Mucosa of stomach (tissue), 1 donor: Measurements from ENCODE around the gene ZNF81.
"Not testable (repeated sequence)": the region's sequence is repeated elsewhere in the genome, so short reads cannot be mapped to it uniquely, and the experiment has no call there.

ENCODE experiments used
- H3K27me3 ChIP-seq: one replicate; pipeline ENCODE4 v1.7.0; 2013; ENCODE audit warnings: mild to moderate bottlenecking, low read length; ENCODE audit not compliant: control insufficient read depth, insufficient read depth
- H3K36me3 ChIP-seq: one replicate; pipeline ENCODE4 v1.7.0; 2013; ENCODE audit warnings: low read length; ENCODE audit not compliant: control insufficient read depth, insufficient read depth
- H3K4me1 ChIP-seq: one replicate; pipeline ENCODE4 v1.7.0; 2013; ENCODE audit warnings: mild to moderate bottlenecking, low read length; ENCODE audit not compliant: control insufficient read depth, insufficient read depth
- H3K4me3 ChIP-seq: one replicate; pipeline ENCODE4 v1.7.0; 2013; ENCODE audit warnings: low read length
- H3K9ac ChIP-seq: one replicate; pipeline ENCODE4 v1.7.0; 2013; ENCODE audit warnings: mild to moderate bottlenecking, low read length, moderate library complexity
- H3K9me3 ChIP-seq: one replicate; pipeline ENCODE4 v1.7.0; 2013; ENCODE audit warnings: mild to moderate bottlenecking, low read length, moderate library complexity; ENCODE audit not compliant: control insufficient read depth
- donor health status: Pancreatic carcinoma.

The ZNF81 gene

GRCh38 chrX:47940448-47940847 is 103.7 kb downstream of the ZNF81 start:
- H3K36me3 ChIP-seq: no peaks in the 10 kb centered on the region
- H3K27me3 ChIP-seq: no peaks in the 10 kb centered on the region
- no peaks in the 10 kb centered on the region for H3K9me3 ChIP-seq
- no peaks in the 10 kb centered on the region for H3K4me1 ChIP-seq
- no peak overlapping the region for H3K9ac ChIP-seq
- no peak overlapping the region for H3K4me3 ChIP-seq

DNA sequence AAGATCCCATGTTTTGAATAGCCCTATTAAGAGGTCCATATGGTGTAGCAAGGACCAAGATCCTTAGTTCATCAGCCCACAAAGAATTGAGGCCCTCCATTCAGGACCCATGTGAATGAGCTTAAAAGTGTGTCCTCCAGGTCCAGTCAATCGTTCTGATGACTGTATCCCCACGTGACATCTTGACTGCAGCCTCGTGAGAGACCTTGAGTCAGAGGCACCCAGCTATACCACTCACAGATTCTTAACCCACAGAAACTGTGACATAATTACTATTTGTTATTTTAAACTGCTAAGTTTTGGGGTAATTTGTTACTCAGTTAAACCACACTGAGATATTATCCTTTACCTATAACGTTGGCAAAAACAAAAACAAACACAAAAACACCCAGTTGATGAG is 104.7 kb downstream of the ZNF81 start:
- Histone ChIP-seq H3K27me3 (no peaks in the 10 kb centered on the region), H3K9me3 (no peaks in the 10 kb centered on the region), H3K4me3 (no peak overlapping the region), H3K4me1 (no peaks in the 10 kb centered on the region), H3K9ac (no peak overlapping the region), H3K36me3 (no peaks in the 10 kb centered on the region)

GRCh38 chrX:47955295-47955694 is 118.6 kb downstream of the ZNF81 start:
- not testable (repeated sequence) for H3K36me3 ChIP-seq, H3K9me3 ChIP-seq, H3K27me3 ChIP-seq, H3K9ac ChIP-seq, H3K4me1 ChIP-seq, H3K4me3 ChIP-seq

DNA sequence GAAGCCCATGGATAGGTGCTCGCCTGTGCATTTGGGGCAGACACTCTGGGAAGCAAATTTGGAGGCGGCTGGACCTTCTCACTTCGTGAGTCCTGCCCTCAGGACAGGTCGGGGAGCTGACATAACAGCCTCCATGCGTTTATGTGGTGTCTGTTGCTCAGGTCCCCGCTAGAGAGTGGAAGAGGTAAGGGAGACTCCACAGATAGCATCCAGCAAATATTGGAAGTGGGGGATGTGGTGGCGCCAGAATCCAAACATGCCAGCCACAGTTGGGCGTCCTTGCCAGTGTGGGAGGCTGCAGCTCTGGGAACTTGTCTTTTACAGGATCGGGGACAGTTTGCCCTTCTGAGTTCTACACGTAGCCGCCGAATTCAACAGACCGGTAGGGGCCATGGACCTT is 119.3 kb downstream of the ZNF81 start:
- Histone ChIP-seq H3K9ac (no peak overlapping the region), H3K4me3 (no peak overlapping the region), H3K9me3 (no peaks in the 10 kb centered on the region), H3K27me3 (no peaks in the 10 kb centered on the region), H3K36me3 (no peaks in the 10 kb centered on the region), H3K4me1 (peaks cover 7% of the 10 kb centered on the region)

DNA sequence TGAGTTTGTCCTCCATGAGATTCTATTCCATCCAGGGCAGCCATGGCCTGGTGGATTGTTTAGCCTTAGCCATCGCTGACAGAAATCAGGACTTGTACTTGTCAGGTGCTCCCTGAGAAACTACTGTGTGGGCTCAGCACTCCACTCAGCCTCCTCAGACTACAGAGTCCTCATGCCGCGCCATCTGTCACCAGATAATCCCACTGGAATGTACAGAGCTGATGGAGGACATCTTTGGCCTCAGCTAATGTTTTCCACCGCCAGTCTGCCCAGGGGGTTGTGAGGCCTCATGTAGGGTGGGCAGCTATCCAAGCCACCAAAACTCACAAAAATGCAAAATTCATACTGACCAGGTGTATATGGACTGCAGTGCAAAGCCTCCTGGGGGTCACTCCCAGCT is 121.5 kb downstream of the ZNF81 start:
- not testable (repeated sequence) for H3K9ac ChIP-seq, H3K27me3 ChIP-seq, H3K9me3 ChIP-seq, H3K36me3 ChIP-seq, H3K4me3 ChIP-seq, H3K4me1 ChIP-seq

DNA sequence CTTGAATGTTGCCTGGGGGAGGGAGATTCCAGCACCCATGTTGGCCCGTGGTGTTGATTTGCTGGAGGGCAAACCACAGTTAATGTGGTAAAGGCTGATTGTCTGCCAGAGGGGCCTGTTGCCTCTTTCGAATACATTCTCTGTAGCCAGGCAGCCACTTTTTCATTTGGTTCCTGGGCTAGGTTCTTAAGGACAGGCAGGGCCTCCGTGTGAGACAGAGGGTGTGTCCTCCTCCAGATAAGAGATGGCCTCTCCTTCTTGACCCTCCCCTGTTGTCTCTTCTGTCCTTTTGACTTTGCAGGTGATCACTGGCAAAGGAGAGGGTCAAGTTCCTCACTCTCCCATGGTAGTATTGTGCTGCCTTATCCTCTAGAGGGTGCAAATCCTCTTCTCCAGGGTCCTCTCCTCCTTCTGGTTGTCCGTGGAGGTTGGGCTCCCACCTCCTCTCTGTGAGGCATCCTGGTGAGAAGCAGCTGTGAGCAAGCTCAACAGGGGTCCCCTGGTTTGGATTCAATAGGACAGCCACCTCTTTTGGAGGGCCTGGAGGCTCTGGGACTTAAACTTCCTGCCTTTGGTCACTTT is 122.2 kb downstream of the ZNF81 start:
- H3K4me1 ChIP-seq: peaks cover 7% of the 10 kb centered on the region
- H3K9me3 ChIP-seq: no peaks in the 10 kb centered on the region
- H3K9ac ChIP-seq: no peak overlapping the region
- no peaks in the 10 kb centered on the region for H3K36me3 ChIP-seq
- no peak overlapping the region for H3K4me3 ChIP-seq
- H3K27me3 ChIP-seq: no peaks in the 10 kb centered on the region

DNA sequence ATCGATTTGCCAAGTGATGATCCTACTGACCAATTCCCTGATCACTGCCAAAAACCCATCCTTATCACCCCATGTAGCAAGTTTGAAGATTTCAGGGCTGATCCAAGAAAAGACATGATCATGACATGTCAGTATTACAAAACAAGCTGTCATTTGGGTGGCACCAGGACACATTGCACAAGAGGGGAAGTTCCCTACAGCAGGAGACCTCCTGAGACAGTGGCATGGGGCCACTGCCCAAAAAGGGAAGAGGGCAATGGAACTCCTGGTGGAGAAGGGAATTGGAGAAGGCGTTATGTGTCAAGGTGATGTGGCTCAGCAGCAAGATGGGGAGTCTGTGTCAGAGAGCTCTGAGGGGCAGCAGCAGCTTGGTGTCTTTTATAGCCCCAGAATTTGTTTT is 123.7 kb downstream of the ZNF81 start:
- Histone ChIP-seq H3K9ac (no peak overlapping the region), H3K36me3 (no peaks in the 10 kb centered on the region), H3K27me3 (no peaks in the 10 kb centered on the region), H3K4me1 (peaks cover 7% of the 10 kb centered on the region), H3K9me3 (no peaks in the 10 kb centered on the region), H3K4me3 (no peak overlapping the region)

GRCh38 chrX:47961830-47962229 is 125.1 kb downstream of the ZNF81 start:
- not testable (repeated sequence) for H3K27me3 ChIP-seq, H3K36me3 ChIP-seq, H3K4me1 ChIP-seq, H3K4me3 ChIP-seq, H3K9me3 ChIP-seq, H3K9ac ChIP-seq

DNA sequence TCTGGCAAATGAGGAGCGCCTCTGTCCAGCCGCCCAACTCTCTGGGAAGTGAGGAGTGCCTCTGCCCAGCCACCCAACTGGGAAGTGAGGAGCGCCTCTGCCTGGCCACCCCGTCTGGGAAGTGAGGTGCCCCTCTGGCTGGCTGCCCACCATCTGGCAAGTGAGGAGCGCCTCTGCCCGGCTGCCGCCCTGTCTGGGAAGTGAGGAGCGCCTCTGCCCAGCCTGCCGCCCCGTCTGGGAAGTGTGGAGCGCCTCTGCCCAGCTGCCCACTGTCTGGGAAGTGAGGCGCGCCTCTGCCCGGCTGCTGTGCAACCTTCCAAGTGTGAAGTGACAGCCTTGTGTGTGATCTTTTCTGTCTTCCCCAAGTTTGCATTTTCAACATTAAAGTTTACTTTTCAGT is 128.8 kb downstream of the ZNF81 start:
- not testable (repeated sequence) for H3K4me3 ChIP-seq, H3K36me3 ChIP-seq, H3K9me3 ChIP-seq, H3K27me3 ChIP-seq, H3K9ac ChIP-seq, H3K4me1 ChIP-seq
